GM18499 (cell line): ENCODE measurements around the gene IL31.
"Not testable (repeated sequence)": the region's sequence is repeated elsewhere in the genome, so short reads cannot be mapped to it uniquely, and the experiment has no call there.

Source experiments
- ATAC-seq: cut with Tn5 transposase; IDR thresholded peaks from one replicate; pipeline ENCODE4 v1.9.1; 2021; ENCODE audit warnings: moderate number of reproducible peaks; ENCODE audit not compliant: insufficient read depth, unreplicated experiment

The IL31 gene

DNA sequence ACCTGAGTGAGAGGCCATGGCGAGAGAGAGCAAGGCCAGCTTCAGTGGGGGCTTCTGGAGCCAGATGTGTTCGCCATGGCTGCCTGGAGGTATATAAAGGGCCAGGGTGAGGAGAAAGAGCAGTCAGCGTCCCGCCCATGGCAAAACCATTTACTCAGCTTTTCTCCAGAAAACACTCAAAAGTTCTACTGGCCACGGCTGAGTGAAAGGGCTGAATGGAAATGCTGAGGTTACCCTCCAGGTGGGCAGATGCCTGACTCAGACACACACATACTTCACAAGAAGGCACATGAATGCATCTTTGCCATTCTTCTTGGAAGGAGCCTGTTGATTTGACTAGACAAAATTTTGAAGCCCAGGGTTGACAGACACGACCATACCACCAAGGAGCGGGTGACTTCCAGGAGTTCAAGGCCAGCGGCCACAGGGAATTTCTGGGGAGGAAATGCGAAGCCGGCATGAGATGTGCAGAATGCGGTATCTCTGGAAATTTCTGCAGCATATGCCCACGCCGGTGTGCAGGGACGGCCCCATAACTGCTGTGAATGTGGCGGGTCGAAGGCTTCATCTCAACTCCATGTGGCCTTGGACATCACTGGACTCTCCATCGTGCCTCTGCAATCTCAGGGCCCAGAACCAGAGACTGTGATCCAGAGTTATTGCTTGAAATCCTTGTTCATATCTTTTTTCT, at the start of gene IL31:
Gene IL31 (minus strand): TSS at position 67 of the 691 bp plus-strand sequence. CDS start 49 bp downstream, at position 18.
- no peak for ATAC-seq

DNA sequence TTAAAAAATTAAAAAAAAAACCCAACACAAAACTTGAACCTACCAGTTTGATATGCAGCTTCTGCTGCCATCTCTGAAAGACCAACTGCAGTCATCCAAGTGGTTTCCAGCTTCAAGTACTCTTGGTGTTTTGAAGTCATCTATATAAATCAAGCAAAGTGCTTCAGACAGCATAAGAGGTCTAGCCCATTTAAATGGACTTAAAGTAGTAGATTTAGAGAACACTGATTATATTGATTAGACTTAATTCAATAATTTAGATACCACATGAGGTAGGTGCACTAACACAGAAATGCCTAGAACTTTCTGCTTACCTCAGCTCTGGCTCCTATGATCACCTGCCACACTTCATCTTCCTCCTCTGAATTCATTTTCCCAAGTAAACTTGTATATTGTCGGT, 42.4 kb upstream of the IL31 start:
- ATAC-seq: no peak

DNA sequence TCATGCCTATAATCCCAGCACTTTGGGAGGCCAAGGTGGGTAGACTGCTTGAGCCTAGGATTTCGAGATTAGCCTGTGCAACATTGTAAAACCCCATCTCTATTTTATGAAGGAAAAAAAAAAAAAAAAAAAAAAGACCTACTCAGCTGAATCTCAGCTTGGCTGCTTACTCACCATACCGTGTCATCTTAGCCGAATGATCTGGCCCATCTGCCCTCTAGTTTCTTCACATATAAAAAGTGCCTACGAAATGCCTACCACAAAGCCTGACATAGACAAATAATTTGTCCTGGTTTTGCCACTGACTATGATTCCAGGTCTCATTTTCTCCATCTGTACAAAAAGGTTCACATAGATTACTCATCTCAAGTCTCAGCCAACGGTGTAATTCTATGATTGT, 41.8 kb upstream of the IL31 start:
- no peak for ATAC-seq

DNA sequence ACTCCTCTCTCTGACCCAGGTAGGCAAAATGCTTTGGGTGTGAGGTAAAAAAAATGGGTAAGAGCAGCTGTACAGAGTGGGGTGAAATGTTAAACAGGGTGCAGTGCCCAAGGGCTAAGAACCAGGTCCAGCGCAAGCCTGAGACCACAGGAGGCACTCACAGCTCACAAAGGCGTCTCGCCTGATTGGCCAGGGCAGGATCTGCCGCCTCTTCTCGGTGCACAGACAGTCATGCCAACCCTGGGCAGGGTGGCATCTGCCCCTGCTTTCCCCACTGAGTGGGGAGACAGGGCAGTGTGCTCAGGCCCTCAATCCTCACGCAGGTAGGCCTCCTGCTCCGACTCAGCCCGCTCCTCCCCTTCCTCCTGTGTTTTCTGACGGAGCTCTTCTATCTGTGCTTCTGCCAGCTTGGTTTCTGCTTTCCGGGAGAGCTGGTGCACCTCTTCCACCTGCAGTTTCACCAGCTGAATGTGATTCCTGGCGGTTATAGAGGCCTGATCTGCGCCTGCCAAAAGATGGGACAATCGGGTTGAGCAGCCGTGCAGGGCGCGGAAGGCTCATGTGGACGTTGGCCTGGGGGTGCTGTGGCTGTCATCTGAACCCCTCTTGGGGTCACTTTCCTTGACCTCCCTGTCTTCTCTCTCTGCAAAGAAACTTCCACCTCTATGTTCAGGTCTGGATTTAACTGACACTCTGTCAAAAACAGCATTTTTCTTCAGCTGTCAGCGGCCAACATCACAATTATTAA, 34.2 kb upstream of the IL31 start:
- no peak for ATAC-seq

DNA sequence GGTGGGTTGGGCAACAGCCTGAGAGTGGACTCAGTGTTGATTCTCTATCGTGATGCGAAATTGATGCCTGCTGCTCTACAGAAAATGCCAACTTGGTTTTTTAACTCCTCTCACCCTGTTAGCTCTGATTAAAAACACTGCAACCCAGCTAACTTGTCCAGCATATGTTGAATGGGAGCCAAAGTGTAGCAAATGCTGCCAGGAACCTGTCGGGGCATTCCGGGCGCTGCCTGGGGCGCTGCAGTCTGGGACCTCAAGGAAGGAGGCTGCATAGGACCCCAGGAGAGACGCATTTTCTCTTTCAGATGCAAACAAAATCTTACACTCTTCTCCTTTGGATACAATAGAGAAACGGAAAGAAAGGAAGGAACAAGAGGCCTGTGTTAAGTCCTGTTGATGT, 33.4 kb upstream of the IL31 start:
- no peak for ATAC-seq

DNA sequence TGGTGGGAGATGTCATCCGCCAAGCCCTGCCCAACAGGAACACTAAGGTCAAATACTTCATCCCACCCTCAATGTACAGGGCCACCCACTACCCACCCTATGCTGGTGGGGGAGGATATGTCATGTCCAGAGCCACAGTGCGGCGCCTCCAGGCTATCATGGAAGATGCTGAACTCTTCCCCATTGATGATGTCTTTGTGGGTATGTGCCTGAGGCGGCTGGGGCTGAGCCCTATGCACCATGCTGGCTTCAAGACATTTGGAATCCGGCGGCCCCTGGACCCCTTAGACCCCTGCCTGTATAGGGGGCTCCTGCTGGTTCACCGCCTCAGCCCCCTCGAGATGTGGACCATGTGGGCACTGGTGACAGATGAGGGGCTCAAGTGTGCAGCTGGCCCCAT, 33.0 kb upstream of the IL31 start:
- no peak for ATAC-seq

DNA sequence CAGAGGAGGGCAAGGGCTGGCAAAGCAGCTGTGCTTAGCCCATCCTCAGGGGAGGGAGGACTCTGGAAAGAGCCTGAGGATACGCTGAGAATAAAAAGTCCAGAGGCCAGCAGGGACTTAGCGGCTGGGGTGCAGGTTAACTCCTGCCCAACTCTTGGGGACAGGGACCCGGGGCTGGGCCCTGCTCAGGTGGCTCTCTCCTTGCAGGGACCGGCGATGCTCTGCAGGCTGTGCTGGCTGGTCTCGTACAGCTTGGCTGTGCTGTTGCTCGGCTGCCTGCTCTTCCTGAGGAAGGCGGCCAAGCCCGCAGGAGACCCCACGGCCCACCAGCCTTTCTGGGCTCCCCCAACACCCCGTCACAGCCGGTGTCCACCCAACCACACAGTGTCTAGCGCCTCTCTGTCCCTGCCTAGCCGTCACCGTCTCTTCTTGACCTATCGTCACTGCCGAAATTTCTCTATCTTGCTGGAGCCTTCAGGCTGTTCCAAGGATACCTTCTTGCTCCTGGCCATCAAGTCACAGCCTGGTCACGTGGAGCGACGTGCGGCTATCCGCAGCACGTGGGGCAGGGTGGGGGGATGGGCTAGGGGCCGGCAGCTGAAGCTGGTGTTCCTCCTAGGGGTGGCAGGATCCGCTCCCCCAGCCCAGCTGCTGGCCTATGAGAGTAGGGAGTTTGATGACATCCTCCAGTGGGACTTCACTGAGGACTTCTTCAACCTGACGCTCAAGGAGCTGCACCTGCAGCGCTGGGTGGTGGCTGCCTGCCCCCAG, 32.3 kb upstream of the IL31 start:
- no peak for ATAC-seq

DNA sequence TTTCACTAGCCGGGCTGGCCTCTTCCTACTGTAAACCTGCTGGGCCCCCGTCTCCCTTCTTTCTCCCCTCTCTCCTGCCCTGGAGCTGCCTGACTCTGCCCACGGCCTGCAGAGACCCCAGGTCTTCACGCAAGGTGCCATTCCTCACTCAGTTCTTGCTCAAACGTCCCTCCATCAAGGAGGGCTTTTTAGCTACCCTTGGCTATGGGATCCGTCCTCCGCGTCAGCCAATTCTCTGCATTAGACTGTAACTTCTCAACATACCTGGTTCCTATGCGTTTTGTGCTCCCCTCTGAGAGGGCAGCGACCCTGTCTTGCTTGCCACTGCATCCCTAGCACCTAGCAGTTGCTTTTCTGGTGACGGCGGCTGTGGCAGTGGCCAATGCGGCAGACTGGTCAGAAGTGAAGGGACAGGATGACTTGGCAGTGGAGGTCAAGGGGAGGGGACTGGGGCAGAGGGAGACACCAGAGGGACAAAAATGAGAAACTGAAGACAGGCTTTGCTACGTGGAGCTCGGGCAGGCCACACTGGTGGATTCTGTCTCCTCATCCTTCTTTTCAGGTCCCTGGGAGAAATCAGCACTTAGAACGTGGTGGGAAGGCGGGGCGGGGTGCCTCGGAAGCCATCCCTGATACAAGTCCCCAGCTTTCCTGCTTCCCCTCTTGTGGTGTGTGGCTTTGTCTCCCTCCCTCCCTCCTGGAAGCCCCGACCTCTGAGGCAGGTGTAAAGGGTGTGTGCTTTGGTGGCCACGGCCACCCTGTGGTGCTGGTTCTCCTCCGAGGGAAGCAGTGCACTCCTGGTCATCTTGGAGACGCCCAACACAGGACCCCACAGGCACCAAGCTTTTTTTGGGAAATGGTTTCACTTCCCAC, 31.3 kb upstream of the IL31 start:
- no peak for ATAC-seq

DNA sequence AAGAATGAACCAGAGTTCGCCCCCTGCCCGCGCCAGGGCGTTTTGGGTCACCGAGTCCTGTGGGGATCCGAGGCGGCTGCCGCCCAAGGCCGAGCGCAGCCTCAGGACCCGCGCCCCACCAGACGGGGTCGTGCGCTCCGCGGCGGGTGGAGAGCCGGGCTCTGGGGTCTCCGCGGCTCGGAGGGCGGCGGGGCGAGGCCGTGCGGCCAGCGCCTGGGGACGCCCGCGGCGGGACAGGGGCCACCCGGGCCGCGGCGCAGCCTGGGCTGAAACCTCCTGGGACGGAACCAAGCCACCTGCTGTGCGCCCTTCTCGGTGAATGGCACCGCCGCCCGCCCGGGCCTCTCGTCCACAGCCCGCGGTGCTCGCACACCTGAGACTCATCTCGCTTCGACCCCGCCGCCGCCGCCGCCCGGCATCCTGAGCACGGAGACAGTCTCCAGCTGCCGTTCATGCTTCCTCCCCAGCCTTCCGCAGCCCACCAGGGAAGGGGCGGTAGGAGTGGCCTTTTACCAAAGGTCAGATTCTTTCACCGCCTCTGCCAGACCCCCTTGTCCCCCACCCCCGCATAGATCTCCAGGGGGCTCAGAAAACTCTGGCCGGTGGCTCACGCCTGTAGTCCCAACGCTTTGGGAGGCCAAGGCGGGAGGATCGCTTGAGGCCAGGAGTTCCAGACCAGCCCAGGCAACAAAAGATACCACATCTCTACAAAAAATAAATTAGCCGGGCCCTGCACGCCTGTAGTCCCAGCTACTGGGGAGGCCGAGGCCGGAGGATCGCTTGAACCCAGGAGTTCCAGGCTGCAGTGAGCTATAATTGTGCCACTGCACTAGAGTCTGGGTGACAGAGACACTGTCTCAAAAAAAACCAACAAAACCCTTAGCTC, 30.4 kb upstream of the IL31 start:
- no peak for ATAC-seq

DNA sequence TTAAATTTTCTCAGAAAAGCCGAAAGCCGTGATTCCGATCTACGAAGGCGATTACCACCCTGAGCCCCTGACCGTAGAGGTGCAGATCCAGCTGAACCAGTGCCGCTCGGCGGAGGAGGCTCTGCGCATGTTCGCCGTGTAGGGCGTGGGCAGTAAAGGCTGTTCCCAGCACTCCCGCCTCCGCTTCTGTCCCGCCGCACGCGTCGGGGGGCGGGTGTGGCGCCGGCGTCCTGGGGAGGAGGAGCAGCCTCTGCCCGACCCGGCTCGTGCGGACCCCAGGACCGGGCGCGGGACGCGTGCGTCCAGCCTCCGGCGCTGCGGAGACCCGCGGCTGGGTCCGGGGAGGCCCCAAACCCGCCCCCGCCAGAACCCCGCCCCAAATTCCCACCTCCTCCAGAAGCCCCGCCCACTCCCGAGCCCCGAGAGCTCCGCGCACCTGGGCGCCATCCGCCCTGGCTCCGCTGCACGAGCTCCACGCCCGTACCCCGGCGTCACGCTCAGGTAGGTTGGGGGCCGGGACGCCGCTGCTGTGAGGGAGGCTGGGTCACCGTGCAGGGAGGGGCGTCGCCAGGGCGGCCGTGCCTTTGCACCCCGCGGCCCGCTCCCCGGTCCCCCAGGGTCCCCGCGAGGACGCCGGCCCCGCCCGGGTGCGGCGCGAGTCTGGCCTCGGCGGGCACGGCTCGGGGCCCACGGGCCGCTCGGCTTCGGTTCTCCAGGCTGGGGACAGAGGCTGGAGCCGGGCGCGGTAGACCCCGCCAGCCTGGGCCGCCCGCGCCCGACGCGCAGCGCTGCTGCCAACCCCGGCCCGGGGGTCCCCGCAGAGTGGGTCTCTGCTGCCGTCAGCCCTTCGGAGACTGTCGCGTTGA, 29.5 kb upstream of the IL31 start, which contains the start of gene B3GNT4:
Gene B3GNT4 (plus strand): TSS at position 409 of the 866 bp plus-strand sequence. CDS start 910 bp downstream, outside the sequence.
- no peak for ATAC-seq

DNA sequence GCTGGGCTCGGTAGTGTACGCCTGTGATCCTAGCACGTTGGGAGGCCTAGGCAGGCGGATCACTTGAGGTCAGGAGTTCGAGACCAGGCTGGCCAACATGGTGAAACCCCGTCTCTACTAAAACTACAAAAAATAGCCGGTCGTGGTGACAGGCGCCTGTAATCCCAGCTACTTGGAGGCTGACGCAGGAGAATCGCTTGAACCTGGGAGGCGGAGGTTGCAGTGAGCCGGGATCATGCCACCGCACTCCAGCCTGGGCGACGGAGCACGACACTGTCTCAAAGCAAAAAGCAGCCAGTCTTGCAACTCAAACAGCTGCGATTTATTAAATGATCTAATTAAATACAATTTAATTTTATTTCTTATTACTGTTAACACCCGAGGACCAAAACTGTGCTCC, 28.8 kb upstream of the IL31 start:
- ATAC-seq: not testable (repeated sequence)

DNA sequence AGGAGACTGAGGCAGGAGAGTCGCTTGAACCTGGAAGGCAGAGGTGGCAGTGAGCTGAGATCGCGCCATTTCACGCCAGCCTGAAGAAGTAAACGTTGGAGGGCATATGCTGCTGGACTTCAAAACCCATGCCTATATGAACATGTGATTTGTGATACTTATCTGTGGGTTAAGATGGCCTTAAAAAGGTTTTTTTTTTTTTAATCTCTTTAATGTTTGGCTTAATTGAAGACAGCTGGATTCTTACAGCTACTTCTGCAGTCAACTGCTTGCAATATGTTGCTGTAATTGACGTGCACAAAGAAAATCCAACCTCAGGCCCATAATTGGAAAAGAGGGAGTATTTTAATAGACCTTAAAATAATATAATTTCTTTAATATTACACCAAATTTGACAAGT, 28.0 kb upstream of the IL31 start:
- no peak for ATAC-seq

DNA sequence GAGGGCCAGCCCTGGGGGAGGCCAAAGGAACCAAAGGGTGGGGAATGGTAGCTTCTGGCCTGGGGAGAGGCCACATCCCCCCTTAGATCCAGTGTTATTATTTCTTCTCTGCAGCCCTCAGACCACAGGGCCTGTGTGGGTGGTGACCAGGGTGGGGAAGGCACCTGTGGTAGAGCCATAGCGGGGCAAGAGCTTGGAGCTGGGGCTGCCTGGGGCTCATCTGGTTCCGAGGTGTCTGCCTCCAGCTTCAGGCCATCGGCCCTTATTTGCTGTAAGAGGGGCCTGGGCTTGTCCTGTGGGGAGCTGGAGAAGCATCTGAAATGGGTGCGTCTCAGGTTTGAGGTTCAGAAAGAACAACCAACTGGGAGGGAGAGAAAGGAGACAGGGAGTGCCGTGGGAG, 27.4 kb upstream of the IL31 start:
- no peak for ATAC-seq

DNA sequence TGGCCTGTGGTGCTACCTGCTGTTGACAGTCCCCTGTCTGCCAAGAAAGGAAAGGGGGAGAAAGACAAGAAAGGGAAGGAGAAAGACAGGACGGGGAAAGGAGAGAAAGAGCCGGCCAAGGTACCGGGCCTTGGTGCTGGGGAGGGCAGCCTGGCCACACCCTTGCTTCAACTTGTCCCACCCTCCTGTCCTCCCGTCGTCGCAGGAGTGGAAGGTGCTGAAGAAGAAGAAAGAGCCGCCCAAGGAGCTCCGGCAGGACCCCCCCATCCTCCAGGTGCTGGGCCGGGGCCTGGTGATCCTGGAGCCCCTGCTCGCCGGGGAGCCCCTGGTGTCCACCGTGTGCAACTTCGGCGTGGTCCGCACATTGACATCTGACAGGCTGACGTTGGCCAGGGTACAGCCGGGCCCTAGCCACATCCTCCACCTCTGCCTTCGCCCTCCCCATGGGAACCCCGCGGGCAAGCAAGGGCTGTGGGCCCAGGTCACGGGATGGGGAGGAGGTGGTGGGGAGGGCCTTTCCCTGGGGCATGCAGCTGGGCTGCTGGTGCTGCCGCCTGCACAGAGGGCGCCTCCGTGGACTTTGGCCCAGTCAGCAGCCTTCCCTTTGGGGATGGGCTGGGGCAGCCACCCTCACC, 26.6 kb upstream of the IL31 start:
- no peak for ATAC-seq

DNA sequence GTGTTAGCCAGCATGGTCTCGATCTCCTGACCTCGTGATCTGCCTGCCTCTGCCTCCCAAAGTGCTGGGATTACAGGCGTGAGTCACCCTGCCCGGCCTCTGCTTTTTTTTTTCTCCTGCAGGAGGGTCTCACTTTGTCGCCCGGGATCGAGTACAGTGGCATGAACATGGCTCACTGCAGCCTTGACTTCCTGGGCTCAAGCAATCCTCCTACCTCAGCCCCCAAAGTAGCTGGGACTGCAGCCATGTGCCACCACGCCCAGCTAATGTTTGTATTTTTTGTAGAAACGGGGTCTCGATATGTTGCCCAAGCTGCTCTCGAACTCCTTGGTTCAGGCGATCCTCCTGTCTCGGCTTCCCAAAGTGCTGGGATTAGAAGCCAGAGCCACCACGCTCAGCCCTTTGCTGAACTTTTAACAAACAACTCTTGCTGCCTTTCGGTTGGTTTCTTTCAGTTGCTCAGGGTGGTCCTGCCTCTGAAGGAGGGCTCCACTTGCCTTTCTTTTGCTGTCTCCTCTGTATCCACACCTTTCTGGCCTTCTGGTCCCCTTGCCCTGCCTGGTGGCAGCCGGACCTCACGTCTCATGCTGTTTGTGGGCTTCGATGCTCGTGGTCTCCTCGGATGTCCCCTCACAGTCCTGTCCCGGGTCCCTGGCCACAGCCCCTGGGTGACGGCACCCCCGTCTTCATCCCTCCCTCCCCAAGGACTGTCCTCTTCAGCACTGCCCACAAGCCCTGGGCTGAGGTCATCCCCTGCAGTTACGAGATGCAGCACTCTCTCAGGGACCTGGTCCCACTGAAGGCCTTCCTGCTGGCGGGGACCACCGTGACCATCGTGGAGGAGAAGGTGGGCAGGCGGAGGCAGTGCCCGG, 25.7 kb upstream of the IL31 start:
- no peak for ATAC-seq

DNA sequence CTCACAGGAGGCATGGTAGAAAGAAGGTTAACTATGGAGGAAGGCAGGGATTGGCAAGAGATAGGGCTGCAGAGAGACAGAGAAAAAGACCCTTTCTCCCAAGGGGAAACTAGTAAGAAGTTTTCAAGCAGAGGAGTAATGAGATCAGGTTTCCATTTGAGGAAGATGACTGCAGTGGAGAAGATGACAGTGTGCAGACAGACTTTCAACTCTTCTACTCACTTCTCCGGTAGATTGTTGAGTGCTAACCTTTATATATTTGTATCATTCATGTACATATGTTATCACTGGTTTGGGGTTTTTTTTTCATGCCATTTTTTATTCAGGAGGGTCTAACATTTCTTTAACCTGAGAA, 23.6 kb upstream of the IL31 start:
- no peak for ATAC-seq

DNA sequence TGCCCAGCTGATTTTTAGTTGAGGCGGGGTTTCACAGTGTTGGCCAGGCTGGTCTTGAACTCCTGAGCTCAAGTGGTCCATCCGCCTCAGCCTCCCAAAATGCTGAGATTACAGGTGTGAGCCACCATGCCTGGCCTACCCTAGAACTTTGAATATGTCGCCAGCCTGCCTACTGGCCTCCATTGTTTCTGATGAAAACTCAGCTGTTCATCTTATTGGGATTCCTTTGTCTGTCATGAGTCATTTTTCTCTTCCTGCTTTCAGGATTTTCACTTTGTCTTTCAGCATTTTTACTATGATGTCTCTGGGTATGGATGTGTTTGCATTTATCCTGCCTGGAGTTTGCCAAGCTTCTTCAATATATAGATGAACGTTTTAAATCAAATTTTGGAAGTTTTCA, 21.4 kb upstream of the IL31 start:
- ATAC-seq: no peak
